Measurements from ENCODE around the gene PIK3CB.
"Not testable (repeated sequence)": the region's sequence is repeated elsewhere in the genome, so short reads cannot be mapped to it uniquely, and the experiment has no call there.

Gene PIK3CB

DNA sequence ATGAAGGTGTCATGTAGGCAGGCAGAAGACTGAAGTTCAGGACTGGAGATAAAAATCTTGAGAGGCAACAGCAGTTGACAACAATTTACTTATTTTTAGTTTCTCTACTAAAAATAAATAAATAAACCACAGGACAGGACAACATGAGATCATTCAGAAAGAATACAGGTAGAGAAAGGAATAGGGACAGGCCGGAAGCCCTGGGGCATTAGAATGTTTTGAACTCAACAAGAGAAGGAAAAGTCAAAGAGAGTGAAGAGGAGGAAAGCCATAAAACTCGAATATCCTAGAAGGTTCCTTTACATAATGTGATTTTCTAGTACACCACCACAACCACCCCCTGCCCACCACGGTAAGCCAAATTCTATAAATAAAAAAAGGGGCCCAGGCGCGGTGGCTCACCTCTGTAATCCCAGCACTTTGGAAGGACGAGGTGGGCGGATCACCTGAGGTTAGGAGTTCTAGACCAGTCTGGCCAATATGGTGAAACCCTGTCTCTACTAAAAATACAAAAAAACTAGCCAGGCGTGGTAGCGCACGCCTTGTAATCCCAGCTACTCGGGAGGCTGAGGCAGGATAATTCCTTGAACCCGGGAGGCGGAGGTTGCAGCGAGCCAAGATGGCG lies 4.7 kb downstream of the PIK3CB start:
- no peak for DNase-seq (ENCODE audit: low read depth)
- no peak overlapping the region for H3K4me3 ChIP-seq (ENCODE audit: low read depth, low read length)
- TF ChIP-seq, protein P1, sequence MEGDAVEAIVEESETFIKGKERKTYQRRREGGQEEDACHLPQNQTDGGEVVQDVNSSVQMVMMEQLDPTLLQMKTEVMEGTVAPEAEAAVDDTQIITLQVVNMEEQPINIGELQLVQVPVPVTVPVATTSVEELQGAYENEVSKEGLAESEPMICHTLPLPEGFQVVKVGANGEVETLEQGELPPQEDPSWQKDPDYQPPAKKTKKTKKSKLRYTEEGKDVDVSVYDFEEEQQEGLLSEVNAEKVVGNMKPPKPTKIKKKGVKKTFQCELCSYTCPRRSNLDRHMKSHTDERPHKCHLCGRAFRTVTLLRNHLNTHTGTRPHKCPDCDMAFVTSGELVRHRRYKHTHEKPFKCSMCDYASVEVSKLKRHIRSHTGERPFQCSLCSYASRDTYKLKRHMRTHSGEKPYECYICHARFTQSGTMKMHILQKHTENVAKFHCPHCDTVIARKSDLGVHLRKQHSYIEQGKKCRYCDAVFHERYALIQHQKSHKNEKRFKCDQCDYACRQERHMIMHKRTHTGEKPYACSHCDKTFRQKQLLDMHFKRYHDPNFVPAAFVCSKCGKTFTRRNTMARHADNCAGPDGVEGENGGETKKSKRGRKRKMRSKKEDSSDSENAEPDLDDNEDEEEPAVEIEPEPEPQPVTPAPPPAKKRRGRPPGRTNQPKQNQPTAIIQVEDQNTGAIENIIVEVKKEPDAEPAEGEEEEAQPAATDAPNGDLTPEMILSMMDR (conservative IDR thresholded peaks at IDR 0.05; ENCODE audit: low read depth, low read length) = no peak

DNA sequence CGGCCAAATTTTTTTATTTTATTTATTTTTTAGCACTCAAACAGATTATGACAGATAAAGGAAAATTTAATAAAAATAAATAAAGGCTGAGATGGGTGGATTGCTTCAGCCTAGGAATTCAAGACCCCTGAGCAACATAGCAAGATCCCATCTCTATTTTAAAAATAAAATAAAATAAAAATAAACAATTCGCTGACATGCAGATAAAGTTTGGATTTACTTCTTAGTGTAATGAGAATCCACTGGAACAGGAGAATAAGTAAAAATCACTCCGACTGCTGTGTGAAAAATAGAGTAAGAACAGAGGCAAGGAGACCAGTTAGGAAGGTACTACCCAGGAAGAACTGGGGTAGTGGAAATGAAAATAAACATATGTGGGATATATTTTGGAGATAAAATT lies 5.6 kb downstream of the PIK3CB start:
- H3K4me3 ChIP-seq (ENCODE audit: low read depth, low read length) = no peak overlapping the region
- TF ChIP-seq, protein P1 (conservative IDR thresholded peaks at IDR 0.05; ENCODE audit: low read depth, low read length) = no peak
- no peak for DNase-seq (ENCODE audit: low read depth)

DNA sequence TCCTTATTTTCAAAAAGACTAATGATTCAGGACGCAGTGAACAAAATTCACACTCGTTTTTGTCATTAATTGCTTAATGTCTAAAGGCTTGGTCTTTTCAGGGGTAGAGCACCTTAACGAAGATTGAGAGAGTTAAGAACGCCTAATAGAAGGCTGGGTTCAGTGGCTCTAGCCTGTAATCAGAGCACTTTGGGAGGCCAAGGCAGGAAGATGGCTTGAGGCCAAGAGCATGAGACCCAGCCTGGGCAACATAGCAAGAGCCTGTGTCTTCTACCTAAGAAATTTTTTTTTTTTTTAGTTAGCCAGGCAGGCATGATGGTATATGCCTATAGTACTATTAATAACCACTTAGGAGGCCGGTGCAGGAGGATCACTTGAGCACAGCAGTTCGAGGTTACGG lies 7.5 kb downstream of the PIK3CB start:
- no peak overlapping the region for H3K4me3 ChIP-seq (ENCODE audit: low read depth, low read length)
- TF ChIP-seq, protein P1 (conservative IDR thresholded peaks at IDR 0.05; ENCODE audit: low read depth, low read length) = no peak
- no peak for DNase-seq (ENCODE audit: low read depth)

DNA sequence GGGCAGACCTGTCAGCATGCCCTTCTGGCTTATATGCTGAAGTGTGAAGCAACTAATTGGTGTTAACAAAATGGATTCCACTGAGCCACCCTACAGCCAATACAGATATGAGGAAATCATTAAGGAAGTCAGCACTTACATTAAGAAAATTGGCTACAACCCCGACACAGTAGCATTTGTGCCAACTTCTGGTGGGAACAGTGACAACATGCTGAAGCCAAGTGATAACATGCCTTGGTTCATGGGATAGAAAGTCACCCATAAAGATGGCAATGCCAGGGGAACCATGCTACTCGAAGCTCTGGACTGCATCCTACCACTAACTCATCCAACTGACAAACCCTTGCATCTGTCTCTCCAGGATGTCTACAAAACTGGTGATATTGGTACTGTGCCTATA lies 9.4 kb downstream of the PIK3CB start:
- DNase-seq (ENCODE audit: low read depth) = no peak
- TF ChIP-seq, protein P1 (conservative IDR thresholded peaks at IDR 0.05; ENCODE audit: low read depth, low read length) = no peak

DNA sequence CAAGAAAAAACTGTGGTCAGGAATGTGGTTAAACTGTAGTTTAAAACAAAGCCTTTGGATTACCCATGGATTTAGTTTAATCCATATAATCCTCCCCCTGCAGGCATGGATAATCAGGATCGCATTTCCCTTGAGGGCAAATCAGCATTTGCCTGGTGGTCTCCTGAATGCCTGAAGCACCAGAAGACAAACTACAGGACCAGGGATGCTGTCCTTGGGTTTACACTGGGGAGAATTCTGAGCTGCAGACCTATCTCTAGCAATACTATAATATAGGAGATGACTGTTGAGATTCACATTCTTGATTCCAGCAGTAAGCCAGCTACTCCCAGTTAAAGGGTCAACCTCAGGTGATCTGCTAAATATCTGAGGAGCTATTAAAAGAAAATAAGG lies 10.6 kb downstream of the PIK3CB start:
- H3K4me3 ChIP-seq (ENCODE audit: low read depth, low read length) = no peak overlapping the region
- DNase-seq (ENCODE audit: low read depth) = no peak
- TF ChIP-seq, protein P1 (conservative IDR thresholded peaks at IDR 0.05; ENCODE audit: low read depth, low read length) = no peak

More for the DNA sequence above, 9.4 kb downstream of the PIK3CB start:
- H3K4me3 ChIP-seq (ENCODE audit: low read depth, low read length) = no peak overlapping the region

DNA sequence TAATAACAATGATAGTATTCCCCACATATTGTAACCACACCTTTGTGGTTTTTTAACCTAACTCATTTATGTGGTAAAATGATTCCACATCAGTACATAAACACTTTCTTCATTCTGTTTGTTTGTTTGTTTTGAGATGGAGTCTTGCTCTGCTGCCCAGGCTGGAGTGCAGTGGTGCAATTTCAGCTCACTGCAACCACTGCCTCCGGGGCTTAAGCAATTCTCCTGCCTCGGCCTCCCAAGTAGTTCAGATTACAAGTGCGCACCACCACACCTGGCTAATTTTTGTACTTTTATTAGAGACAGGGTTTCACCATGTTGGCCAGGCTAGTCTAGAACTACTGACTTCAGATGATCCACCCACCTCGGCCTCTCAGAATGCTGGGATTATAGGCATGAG lies 14.3 kb downstream of the PIK3CB start:
- H3K4me3 ChIP-seq (ENCODE audit: low read depth, low read length); DNase-seq (ENCODE audit: low read depth): not testable (repeated sequence)

DNA sequence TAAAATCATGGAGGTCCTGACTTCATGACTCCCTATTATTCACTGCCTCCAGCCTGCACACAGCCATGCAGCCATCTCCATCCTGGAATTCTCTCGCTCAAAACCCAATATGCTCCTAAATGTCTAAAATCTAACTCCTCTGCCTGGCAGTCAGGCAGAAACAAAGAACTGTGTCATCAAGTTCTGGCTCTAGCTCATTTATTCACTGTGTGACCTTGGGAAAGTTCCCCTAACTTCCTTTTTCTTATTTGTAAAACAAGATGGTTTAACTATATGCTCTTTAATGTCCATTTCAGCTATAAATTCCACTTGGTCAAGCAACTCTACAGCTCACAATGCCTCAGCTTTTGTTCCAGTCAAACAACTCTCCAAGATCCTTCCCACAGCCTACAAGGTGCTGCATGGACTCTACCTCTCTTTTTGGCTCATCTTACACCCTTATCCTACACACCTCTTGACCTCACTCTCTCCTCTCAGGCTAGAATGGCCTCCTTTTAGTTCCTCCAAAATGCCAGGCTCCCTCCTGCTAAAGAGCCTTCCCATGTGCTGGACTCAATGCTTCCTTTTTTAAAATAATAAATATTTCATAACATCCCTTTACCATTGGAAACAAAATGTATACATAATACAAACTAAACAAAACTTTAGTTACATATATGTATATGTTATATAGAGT lies 16.4 kb downstream of the PIK3CB start:
- no peak overlapping the region for H3K4me3 ChIP-seq (ENCODE audit: low read depth, low read length)
- no peak for DNase-seq (ENCODE audit: low read depth)

More for the DNA sequence above, 16.4 kb downstream of the PIK3CB start:
- TF ChIP-seq, protein P1 (conservative IDR thresholded peaks at IDR 0.05; ENCODE audit: low read depth, low read length) = no peak
